ENCODE data around the gene DNASE1L1.
A peak's percentile ranks its signal among the peaks of the same experiment; 100 is the strongest.

Gene DNASE1L1

GRCh38 chrX:154443479-154443910 is 34.4 kb upstream of the DNASE1L1 start:
- Histone ChIP-seq H2AK5ac (ENCODE audit: low read depth, low read length) (no peak overlapping the region), H3K36me3 (replicated peaks in 1 of 2; ENCODE audit: control insufficient read depth in 2 of 2, insufficient read depth in 2 of 2, low read length in 2 of 2) (peaks cover 24 to 56% of the 10 kb centered on the region in 2 donors), H3K4me3 (ENCODE audit: low read length in 2 of 2) (peak overlapping the region; percentile 36 to 74), H3K79me1 (ENCODE audit: low read depth, low read length) (peaks cover 7% of the 10 kb centered on the region), H3K4me1 (ENCODE audit: control insufficient read depth in 2 of 2, insufficient read depth in 1 of 2, low read depth in 1 of 2, low read length in 2 of 2) (peaks cover under 1 to 3% of the 10 kb centered on the region in 2 donors), H4K91ac (ENCODE audit: low read depth, low read length, poor library complexity) (no peak overlapping the region), H3K4ac (ENCODE audit: low read length) (no peak overlapping the region), H3K27me3 (ENCODE audit: control insufficient read depth in 3 of 3, insufficient read depth in 3 of 3, low read depth in 1 of 3, low read length in 3 of 3) (no peaks in the 10 kb centered on the region), H2AFZ (ENCODE audit: low read length) (peak overlapping the region; percentile 49), H3K9ac (ENCODE audit: low read depth, low read length, poor library complexity) (peak overlapping the region; percentile 44), H2BK15ac (ENCODE audit: low read length) (no peak overlapping the region), H3K27ac (replicated peaks; ENCODE audit: low read length) (peak overlapping the region; percentile 31), H3K9me3 (replicated peaks in 1 of 2; ENCODE audit: control insufficient read depth in 2 of 2, insufficient read depth in 1 of 2, low read depth in 1 of 2, low read length in 2 of 2) (no peaks in the 10 kb centered on the region), H3K23ac (ENCODE audit: low read depth, low read length, poor library complexity) (peak overlapping the region; percentile 20), H2BK5ac (ENCODE audit: low read length) (no peak overlapping the region), H3K4me2 (ENCODE audit: insufficient read depth, low read length, poor library complexity, severe bottlenecking) (peak overlapping the region; percentile 73), H4K8ac (ENCODE audit: low read depth, low read length) (peak overlapping the region; percentile 17), H3K14ac (ENCODE audit: low read length) (no peak overlapping the region), H3K18ac (ENCODE audit: low read length) (no peak overlapping the region), H2BK12ac (ENCODE audit: low read length) (no peak overlapping the region), H2BK120ac (ENCODE audit: low read depth, low read length) (no peak overlapping the region)
- no CpG with 5 or more reads among the region's 10 CpGs for WGBS, 2 donors (ENCODE audit: extremely low coverage in 2 of 2, insufficient read length in 2 of 2, insufficient replicate concordance in 1 of 2)
- DNase-seq (ENCODE audit: low spot score): no peak

GRCh38 chrX:154441984-154442707 is 33.1 kb upstream of the DNASE1L1 start:
- H4K91ac ChIP-seq (ENCODE audit: low read depth, low read length, poor library complexity): no peak overlapping the region
- no peak overlapping the region for H3K9ac ChIP-seq (ENCODE audit: low read depth, low read length, poor library complexity)
- peaks cover 23 to 50% of the 10 kb centered on the region in 2 donors for H3K36me3 ChIP-seq (replicated peaks in 1 of 2; ENCODE audit: control insufficient read depth in 2 of 2, insufficient read depth in 2 of 2, low read length in 2 of 2)
- no peak overlapping the region for H3K23ac ChIP-seq (ENCODE audit: low read depth, low read length, poor library complexity)
- no peak overlapping the region for H2BK12ac ChIP-seq (ENCODE audit: low read length)
- no CpG with 5 or more reads among the region's 21 CpGs for WGBS, 2 donors (ENCODE audit: extremely low coverage in 2 of 2, insufficient read length in 2 of 2, insufficient replicate concordance in 1 of 2)
- no peak overlapping the region for H2BK5ac ChIP-seq (ENCODE audit: low read length)
- no peak overlapping the region for H3K27ac ChIP-seq (replicated peaks; ENCODE audit: low read length)
- DNase-seq (ENCODE audit: low spot score): no peak
- no peak overlapping the region for H3K4me3 ChIP-seq (ENCODE audit: low read length in 2 of 2)
- no peaks in the 10 kb centered on the region for H3K9me3 ChIP-seq (replicated peaks in 1 of 2; ENCODE audit: control insufficient read depth in 2 of 2, insufficient read depth in 1 of 2, low read depth in 1 of 2, low read length in 2 of 2)
- H3K4me2 ChIP-seq (ENCODE audit: insufficient read depth, low read length, poor library complexity, severe bottlenecking): no peak overlapping the region
- H2BK15ac ChIP-seq (ENCODE audit: low read length): no peak overlapping the region
- no peak overlapping the region for H2AK5ac ChIP-seq (ENCODE audit: low read depth, low read length)
- H2AFZ ChIP-seq (ENCODE audit: low read length): no peak overlapping the region
- no peaks in the 10 kb centered on the region for H3K27me3 ChIP-seq (ENCODE audit: control insufficient read depth in 3 of 3, insufficient read depth in 3 of 3, low read depth in 1 of 3, low read length in 3 of 3)
- peaks cover 6 to 7% of the 10 kb centered on the region in 2 donors for H3K4me1 ChIP-seq (ENCODE audit: control insufficient read depth in 2 of 2, insufficient read depth in 1 of 2, low read depth in 1 of 2, low read length in 2 of 2)
- no peak overlapping the region for H2BK120ac ChIP-seq (ENCODE audit: low read depth, low read length)
- no peak overlapping the region for H4K8ac ChIP-seq (ENCODE audit: low read depth, low read length)
- H3K14ac ChIP-seq (ENCODE audit: low read length): no peak overlapping the region
- H3K18ac ChIP-seq (ENCODE audit: low read length): no peak overlapping the region
- H3K79me1 ChIP-seq (ENCODE audit: low read depth, low read length): peaks cover 11% of the 10 kb centered on the region
- H3K4ac ChIP-seq (ENCODE audit: low read length): no peak overlapping the region

DNA sequence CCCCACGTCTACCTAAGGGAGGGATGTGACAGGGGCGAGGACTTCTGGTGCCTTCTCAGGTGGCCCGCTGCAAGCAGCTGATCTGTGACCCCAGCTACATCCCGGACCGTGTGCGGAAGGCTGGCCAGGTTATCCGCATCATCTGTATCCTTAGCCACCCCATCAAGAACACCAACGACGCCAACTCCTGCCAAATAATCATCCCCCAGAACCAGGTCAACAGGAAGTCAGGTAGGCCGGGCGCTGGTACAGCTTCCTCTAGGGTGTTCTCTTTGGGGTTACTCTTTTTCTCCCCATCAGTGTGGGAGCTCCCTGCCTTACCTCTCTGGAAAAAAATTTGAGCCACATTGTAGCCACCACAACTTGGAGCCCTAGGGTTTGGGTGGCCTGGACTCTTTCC is 32.5 kb upstream of the DNASE1L1 start:
- Histone ChIP-seq H2BK12ac (ENCODE audit: low read length) (no peak overlapping the region), H3K4me2 (ENCODE audit: insufficient read depth, low read length, poor library complexity, severe bottlenecking) (no peak overlapping the region), H4K8ac (ENCODE audit: low read depth, low read length) (no peak overlapping the region), H2AK5ac (ENCODE audit: low read depth, low read length) (no peak overlapping the region), H2BK5ac (ENCODE audit: low read length) (no peak overlapping the region), H2BK120ac (ENCODE audit: low read depth, low read length) (no peak overlapping the region), H3K4me1 (ENCODE audit: control insufficient read depth in 2 of 2, insufficient read depth in 1 of 2, low read depth in 1 of 2, low read length in 2 of 2) (peaks cover 6 to 7% of the 10 kb centered on the region in 2 donors), H3K14ac (ENCODE audit: low read length) (no peak overlapping the region), H4K91ac (ENCODE audit: low read depth, low read length, poor library complexity) (no peak overlapping the region), H3K18ac (ENCODE audit: low read length) (no peak overlapping the region), H3K23ac (ENCODE audit: low read depth, low read length, poor library complexity) (no peak overlapping the region), H3K79me1 (ENCODE audit: low read depth, low read length) (peaks cover 13% of the 10 kb centered on the region), H3K4ac (ENCODE audit: low read length) (no peak overlapping the region), H3K4me3 (ENCODE audit: low read length in 2 of 2) (no peak overlapping the region), H3K9ac (ENCODE audit: low read depth, low read length, poor library complexity) (no peak overlapping the region), H3K27me3 (ENCODE audit: control insufficient read depth in 3 of 3, insufficient read depth in 3 of 3, low read depth in 1 of 3, low read length in 3 of 3) (no peaks in the 10 kb centered on the region), H2AFZ (ENCODE audit: low read length) (no peak overlapping the region), H3K27ac (replicated peaks; ENCODE audit: low read length) (no peak overlapping the region), H3K36me3 (replicated peaks in 1 of 2; ENCODE audit: control insufficient read depth in 2 of 2, insufficient read depth in 2 of 2, low read length in 2 of 2) (peaks cover 23 to 48% of the 10 kb centered on the region in 2 donors), H3K9me3 (replicated peaks in 1 of 2; ENCODE audit: control insufficient read depth in 2 of 2, insufficient read depth in 1 of 2, low read depth in 1 of 2, low read length in 2 of 2) (no peaks in the 10 kb centered on the region), H2BK15ac (ENCODE audit: low read length) (no peak overlapping the region)
- no CpG with 5 or more reads among the region's 11 CpGs for WGBS, 2 donors (ENCODE audit: extremely low coverage in 2 of 2, insufficient read length in 2 of 2, insufficient replicate concordance in 1 of 2)
- no peak for DNase-seq (ENCODE audit: low spot score)

DNA sequence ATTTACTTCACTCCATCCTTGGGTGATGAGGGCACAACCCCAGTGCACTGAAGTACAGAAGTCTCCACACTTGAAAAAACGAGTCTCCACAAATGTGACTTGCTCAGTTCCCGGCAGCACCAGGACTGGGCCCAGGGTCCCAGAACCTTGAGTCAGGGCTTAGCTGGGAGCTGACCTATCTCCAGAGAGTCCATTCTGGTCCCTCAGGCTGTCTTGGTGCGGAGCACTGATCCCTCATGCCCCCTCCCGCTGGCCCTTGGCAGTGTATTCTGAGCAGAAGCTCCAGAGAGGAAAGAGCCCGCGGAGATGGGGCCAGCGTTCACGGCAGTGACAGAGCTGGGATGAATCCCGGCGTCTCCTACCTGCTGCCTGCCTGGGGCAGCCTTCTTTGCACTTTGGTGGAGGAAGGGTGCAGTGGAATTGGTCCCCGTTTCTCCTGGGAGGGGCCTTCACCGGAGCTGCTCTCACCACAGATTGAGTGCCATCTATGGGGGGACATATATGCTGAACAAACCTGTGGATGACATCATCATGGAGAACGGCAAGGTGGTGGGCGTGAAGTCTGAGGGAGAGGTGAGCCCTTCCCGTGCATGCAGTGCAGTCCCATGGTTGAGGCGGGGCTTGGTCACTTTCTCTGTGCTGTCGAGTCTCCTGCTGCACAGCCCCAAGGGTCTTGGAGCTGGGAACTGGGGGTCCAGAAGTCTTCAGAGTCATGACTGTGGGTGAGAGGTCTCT is 31.7 kb upstream of the DNASE1L1 start:
- H2BK120ac ChIP-seq (ENCODE audit: low read depth, low read length): no peak overlapping the region
- no peak overlapping the region for H2AFZ ChIP-seq (ENCODE audit: low read length)
- H2AK5ac ChIP-seq (ENCODE audit: low read depth, low read length): no peak overlapping the region
- no peaks in the 10 kb centered on the region for H3K9me3 ChIP-seq (replicated peaks in 1 of 2; ENCODE audit: control insufficient read depth in 2 of 2, insufficient read depth in 1 of 2, low read depth in 1 of 2, low read length in 2 of 2)
- H3K4me3 ChIP-seq (ENCODE audit: low read length in 2 of 2): no peak overlapping the region
- peaks cover 13% of the 10 kb centered on the region for H3K79me1 ChIP-seq (ENCODE audit: low read depth, low read length)
- H2BK12ac ChIP-seq (ENCODE audit: low read length): no peak overlapping the region
- H3K4ac ChIP-seq (ENCODE audit: low read length): no peak overlapping the region
- no peak overlapping the region for H4K91ac ChIP-seq (ENCODE audit: low read depth, low read length, poor library complexity)
- H4K8ac ChIP-seq (ENCODE audit: low read depth, low read length): no peak overlapping the region
- no peak overlapping the region for H3K9ac ChIP-seq (ENCODE audit: low read depth, low read length, poor library complexity)
- no peak overlapping the region for H2BK15ac ChIP-seq (ENCODE audit: low read length)
- H3K14ac ChIP-seq (ENCODE audit: low read length): no peak overlapping the region
- H3K36me3 ChIP-seq (replicated peaks in 1 of 2; ENCODE audit: control insufficient read depth in 2 of 2, insufficient read depth in 2 of 2, low read length in 2 of 2): peaks cover 23 to 54% of the 10 kb centered on the region in 2 donors
- WGBS, 2 donors (ENCODE audit: extremely low coverage in 2 of 2, insufficient read length in 2 of 2, insufficient replicate concordance in 1 of 2): no CpG with 5 or more reads among the region's 17 CpGs
- H2BK5ac ChIP-seq (ENCODE audit: low read length): no peak overlapping the region
- no peak overlapping the region for H3K4me2 ChIP-seq (ENCODE audit: insufficient read depth, low read length, poor library complexity, severe bottlenecking)
- no peak overlapping the region for H3K18ac ChIP-seq (ENCODE audit: low read length)
- no peak overlapping the region for H3K27ac ChIP-seq (replicated peaks; ENCODE audit: low read length)
- no peak for DNase-seq (ENCODE audit: low spot score)
- H3K23ac ChIP-seq (ENCODE audit: low read depth, low read length, poor library complexity): no peak overlapping the region
- H3K4me1 ChIP-seq (ENCODE audit: control insufficient read depth in 2 of 2, insufficient read depth in 1 of 2, low read depth in 1 of 2, low read length in 2 of 2): peaks cover 7 to 10% of the 10 kb centered on the region in 2 donors
- no peaks in the 10 kb centered on the region for H3K27me3 ChIP-seq (ENCODE audit: control insufficient read depth in 3 of 3, insufficient read depth in 3 of 3, low read depth in 1 of 3, low read length in 3 of 3)
